ENCODE data around the gene CT55.

DNA sequence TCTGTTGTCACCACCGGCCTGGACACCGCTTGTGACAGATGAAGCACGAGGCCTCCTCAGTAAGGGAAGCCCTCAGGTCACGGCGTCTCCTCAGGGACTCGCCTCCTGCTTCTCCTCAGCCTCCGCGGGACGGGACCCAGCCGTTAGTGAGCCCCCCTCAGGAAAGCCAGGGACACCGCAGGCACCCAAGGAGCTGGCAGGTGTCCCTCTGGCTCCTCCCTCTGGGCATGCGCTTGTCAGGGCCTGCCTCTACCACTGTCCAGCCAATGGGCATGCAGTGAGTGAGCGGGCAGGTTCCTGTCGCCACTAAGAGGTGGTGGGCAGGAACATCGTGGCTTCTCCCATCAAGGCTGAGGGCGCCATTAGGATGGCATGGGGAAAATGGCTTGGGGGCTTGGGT lies 23.5 kb upstream of the CT55 start:
- TF ChIP-seq, protein P1, sequence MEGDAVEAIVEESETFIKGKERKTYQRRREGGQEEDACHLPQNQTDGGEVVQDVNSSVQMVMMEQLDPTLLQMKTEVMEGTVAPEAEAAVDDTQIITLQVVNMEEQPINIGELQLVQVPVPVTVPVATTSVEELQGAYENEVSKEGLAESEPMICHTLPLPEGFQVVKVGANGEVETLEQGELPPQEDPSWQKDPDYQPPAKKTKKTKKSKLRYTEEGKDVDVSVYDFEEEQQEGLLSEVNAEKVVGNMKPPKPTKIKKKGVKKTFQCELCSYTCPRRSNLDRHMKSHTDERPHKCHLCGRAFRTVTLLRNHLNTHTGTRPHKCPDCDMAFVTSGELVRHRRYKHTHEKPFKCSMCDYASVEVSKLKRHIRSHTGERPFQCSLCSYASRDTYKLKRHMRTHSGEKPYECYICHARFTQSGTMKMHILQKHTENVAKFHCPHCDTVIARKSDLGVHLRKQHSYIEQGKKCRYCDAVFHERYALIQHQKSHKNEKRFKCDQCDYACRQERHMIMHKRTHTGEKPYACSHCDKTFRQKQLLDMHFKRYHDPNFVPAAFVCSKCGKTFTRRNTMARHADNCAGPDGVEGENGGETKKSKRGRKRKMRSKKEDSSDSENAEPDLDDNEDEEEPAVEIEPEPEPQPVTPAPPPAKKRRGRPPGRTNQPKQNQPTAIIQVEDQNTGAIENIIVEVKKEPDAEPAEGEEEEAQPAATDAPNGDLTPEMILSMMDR (conservative IDR thresholded peaks at IDR 0.05; ENCODE audit: low read depth, low read length), result no peak
- no peak for TF ChIP-seq EZH2 (IDR thresholded peaks at IDR 0.05; ENCODE audit: low read length, unreplicated experiment)
- no peak for TF ChIP-seq EZH2phosphoT487 (IDR thresholded peaks at IDR 0.05; ENCODE audit: borderline replicate concordance, low read length)
